Vagina (tissue), 2 donors: ENCODE data around the gene ATXN1. TPM values are rescaled to one million over a fixed set of nuclear protein-coding genes. Genes with fewer than 3 reads are reported as not detected.

Experiments used
- DNase-seq, 2 donors: peaks; one replicate each; pipeline ENCODE4 v3.0.0-alpha.2; 2017; ENCODE audit errors: extremely low spot score in 2 of 2
- H3K27ac ChIP-seq: fragments of 200-600 bp; sonication (generic); one replicate; pipeline ENCODE4 v1.5.1; 2019
- H3K27me3 ChIP-seq: fragments of 200-600 bp; sonication (generic); one replicate; pipeline ENCODE4 v1.5.1; 2019
- H3K36me3 ChIP-seq, 2 donors: fragments of 200-600 bp; sonication (generic); one replicate each; pipeline ENCODE4 v1.5.1; 2017 to 2019
- H3K4me1 ChIP-seq: fragments of 200-600 bp; sonication (generic); one replicate; pipeline ENCODE4 v1.5.1; 2019
- H3K4me3 ChIP-seq, 2 donors: fragments of 200-600 bp; sonication (generic); 1 replicate in 1 of 2; 2 replicates in 1 of 2; pipeline ENCODE4 v1.5.1; 2016 to 2019
- H3K9me3 ChIP-seq: fragments of 200-600 bp; sonication (generic); one replicate; pipeline ENCODE4 v1.5.1; 2019
- POLR2A ChIP-seq, 2 donors: fragments of 450-650 bp; IDR thresholded peaks; one replicate each; pipeline ENCODE4 v1.6.1; 2017; ENCODE audit warnings: antibody characterized with exemption in 2 of 2, mild to moderate bottlenecking in 2 of 2, moderate library complexity in 2 of 2
- POLR2AphosphoS5 ChIP-seq, 2 donors: sonication (generic); formaldehyde crosslinking; IDR thresholded peaks; one replicate each; pipeline ENCODE4 v1.9.0; 2017; ENCODE audit warnings: antibody characterized with exemption in 2 of 2, mild to moderate bottlenecking in 2 of 2, low read depth in 1 of 2; ENCODE audit not compliant: insufficient read depth in 1 of 2
- intact Hi-C: fragments of 100-400 bp; cut with DNase I; formaldehyde crosslinking; loops from one replicate; pipeline ENCODE4 v1.15.1; 2023
- total RNA-seq: library from RNA; depleted of rRNA; stranded (reverse); fragments of >200 nt; gene quantifications from one replicate; pipeline ENCODE4 v1.2.3, GENCODE V29; 2016
- TF ChIP-seq, protein P1 (sequence below), 3 experiments: fragments of 450-650 bp in 2 of 3; fragments of 200-600 bp in 1 of 3; sonication (generic) in 1 of 3; IDR thresholded peaks; one replicate each; pipeline ENCODE4 v1.5.1; 2017 to 2019; ENCODE audit warnings: antibody characterized with exemption in 3 of 3, mild to moderate bottlenecking in 2 of 3, moderate library complexity in 2 of 3

The ATXN1 gene
- total RNA-seq, 1 donor from 2014 or later = 43.2 TPM

DNA sequence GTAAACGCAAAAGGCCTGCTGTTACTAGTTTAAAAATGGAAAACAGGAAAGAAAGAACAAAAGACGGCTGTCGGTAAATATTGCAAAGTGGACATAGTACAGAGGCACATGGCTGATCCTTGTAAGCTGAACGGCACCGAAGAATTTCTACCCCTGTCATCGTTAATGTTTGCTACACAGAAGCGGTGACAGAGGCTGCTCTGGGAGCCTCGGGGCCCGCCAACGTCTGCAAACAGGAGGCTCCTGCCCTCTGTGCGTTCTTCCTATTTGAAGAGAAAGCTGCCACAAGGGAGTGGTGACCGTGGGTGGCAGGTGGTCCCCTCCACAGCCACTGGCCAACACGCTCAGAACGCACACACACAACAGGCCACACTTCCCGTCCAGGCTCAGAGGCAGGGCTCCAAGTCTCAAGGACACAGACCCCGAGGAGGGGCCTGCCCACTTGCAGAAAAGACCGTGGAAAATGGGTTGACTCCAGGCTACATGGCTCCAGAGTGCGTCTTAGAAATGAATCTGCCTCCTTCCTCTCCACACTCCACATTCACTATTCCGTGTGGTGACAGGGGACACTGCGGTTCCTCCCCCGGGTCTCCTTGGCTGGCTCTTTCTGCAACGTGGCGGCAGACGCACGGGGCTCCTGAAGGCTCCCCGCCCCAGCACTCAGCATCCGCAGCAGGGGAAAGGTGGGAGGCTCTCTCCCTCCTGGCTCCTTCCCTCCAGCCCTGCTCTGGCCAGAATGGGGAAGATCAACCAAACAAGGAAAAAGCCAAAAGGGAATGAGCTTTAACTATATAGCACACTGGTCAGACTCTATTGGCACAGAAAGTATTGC, 458.3 kb downstream of the ATXN1 start:
- no peak overlapping the region for H3K4me3 ChIP-seq
- peaks cover 0 to 18% of the 10 kb centered on the region in 2 donors for H3K36me3 ChIP-seq
- TF ChIP-seq, protein P1, sequence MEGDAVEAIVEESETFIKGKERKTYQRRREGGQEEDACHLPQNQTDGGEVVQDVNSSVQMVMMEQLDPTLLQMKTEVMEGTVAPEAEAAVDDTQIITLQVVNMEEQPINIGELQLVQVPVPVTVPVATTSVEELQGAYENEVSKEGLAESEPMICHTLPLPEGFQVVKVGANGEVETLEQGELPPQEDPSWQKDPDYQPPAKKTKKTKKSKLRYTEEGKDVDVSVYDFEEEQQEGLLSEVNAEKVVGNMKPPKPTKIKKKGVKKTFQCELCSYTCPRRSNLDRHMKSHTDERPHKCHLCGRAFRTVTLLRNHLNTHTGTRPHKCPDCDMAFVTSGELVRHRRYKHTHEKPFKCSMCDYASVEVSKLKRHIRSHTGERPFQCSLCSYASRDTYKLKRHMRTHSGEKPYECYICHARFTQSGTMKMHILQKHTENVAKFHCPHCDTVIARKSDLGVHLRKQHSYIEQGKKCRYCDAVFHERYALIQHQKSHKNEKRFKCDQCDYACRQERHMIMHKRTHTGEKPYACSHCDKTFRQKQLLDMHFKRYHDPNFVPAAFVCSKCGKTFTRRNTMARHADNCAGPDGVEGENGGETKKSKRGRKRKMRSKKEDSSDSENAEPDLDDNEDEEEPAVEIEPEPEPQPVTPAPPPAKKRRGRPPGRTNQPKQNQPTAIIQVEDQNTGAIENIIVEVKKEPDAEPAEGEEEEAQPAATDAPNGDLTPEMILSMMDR (IDR thresholded peaks at IDR 0.05) = no peak
- H3K4me1 ChIP-seq = no peaks in the 10 kb centered on the region
- no peak overlapping the region for H3K27ac ChIP-seq
- no peak for DNase-seq
- intact Hi-C loops = no loop called here
- H3K9me3 ChIP-seq = no peaks in the 10 kb centered on the region
- H3K27me3 ChIP-seq = no peaks in the 10 kb centered on the region

DNA sequence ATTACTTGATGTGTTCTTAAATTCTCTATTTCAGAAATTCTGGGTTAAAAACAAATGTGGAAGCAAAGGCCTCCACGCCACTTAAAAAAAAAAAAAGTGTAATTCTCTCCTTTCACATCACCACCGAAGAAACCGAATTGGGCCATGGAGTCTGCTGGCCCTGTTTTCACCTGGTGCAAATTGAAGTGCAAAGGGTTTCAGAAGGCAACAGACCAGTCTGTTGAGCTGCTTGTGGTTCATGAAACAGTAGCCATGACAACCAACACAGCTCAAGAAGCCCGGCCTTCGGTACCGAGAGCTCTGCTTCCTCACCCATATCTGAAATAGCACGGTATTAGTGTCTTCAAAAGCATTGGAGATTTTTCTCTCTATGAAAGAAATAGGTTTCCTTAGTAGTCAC, 459.7 kb downstream of the ATXN1 start:
- DNase-seq = no peak
- Histone ChIP-seq H3K27ac (no peak overlapping the region), H3K4me3 (no peak overlapping the region), H3K27me3 (no peaks in the 10 kb centered on the region), H3K4me1 (no peaks in the 10 kb centered on the region), H3K36me3 (peaks cover 0 to 18% of the 10 kb centered on the region in 2 donors), H3K9me3 (no peaks in the 10 kb centered on the region)
- intact Hi-C loops = no loop called here
- TF ChIP-seq POLR2A (IDR thresholded peaks at IDR 0.05) (no peak), POLR2AphosphoS5 (IDR thresholded peaks at IDR 0.05; ENCODE audit: insufficient read depth in 1 of 2, low read depth in 1 of 2) (no peak)
- TF ChIP-seq, protein P1 (IDR thresholded peaks at IDR 0.05) = no peak

DNA sequence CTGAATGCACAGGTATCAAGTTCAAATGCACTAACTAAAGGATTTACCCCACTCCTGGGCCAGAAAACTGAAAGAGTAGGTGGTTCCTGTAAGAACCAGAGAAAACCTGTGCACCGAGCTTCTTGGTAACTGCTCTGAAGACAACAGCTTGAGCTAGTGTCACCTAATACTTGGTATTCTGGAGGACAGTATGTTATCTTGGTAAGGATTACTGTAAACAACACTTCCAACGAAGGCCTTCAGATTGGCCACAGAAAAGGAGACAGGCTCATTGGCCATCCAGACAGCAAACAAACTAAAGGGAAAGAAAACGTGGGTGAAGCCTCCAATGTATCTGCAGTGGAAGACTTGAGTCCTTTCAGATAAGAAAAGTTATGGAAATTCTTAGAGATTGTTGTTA, 461.4 kb downstream of the ATXN1 start:
- Histone ChIP-seq H3K9me3 (no peaks in the 10 kb centered on the region), H3K36me3 (peaks cover 0 to 10% of the 10 kb centered on the region in 2 donors), H3K4me1 (no peaks in the 10 kb centered on the region), H3K27ac (no peak overlapping the region), H3K4me3 (no peak overlapping the region), H3K27me3 (no peaks in the 10 kb centered on the region)
- intact Hi-C loops = no loop called here
- TF ChIP-seq, protein P1 (IDR thresholded peaks at IDR 0.05) = no peak
- TF ChIP-seq POLR2A (IDR thresholded peaks at IDR 0.05) (no peak), POLR2AphosphoS5 (IDR thresholded peaks at IDR 0.05; ENCODE audit: insufficient read depth in 1 of 2, low read depth in 1 of 2) (no peak)
- no peak for DNase-seq

DNA sequence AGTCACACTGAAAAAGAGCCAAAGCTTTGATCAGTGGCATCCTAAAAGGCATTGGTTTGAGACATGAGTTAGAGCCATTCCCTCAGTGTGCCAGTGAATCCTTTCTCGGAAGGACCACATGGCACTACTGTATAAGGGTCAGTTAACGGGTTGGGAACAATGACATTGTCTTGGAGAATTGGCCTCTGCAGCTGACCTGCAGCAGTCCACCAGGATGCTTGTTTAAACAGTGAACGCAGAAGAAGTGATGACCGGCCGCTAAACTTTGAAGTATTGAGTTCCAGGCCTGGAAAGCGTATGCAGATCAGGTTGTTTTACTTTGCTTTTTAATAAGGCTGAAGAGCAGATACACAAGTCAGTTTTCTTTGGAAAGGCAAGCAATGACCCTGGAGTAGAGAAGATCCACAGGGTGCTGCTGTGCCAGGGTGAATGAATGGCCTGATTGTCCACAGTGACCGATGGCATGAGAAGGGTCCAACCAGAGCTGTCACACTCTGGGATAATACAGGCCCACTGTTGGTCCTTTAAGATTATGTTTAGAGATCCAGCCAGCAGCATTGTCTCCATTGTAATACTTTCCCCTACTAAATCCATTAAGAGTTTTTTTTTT, 465.1 kb downstream of the ATXN1 start:
- H3K4me3 ChIP-seq = no peak overlapping the region
- intact Hi-C loops = no loop called here
- TF ChIP-seq POLR2A (IDR thresholded peaks at IDR 0.05) (no peak), POLR2AphosphoS5 (IDR thresholded peaks at IDR 0.05; ENCODE audit: insufficient read depth in 1 of 2, low read depth in 1 of 2) (no peak)
- TF ChIP-seq, protein P1 (IDR thresholded peaks at IDR 0.05) = no peak
- H3K27ac ChIP-seq = no peak overlapping the region
- H3K36me3 ChIP-seq = peaks cover 0 to 1% of the 10 kb centered on the region in 2 donors
- no peaks in the 10 kb centered on the region for H3K27me3 ChIP-seq
- H3K9me3 ChIP-seq = no peaks in the 10 kb centered on the region
- no peak for DNase-seq
- H3K4me1 ChIP-seq = no peaks in the 10 kb centered on the region

DNA sequence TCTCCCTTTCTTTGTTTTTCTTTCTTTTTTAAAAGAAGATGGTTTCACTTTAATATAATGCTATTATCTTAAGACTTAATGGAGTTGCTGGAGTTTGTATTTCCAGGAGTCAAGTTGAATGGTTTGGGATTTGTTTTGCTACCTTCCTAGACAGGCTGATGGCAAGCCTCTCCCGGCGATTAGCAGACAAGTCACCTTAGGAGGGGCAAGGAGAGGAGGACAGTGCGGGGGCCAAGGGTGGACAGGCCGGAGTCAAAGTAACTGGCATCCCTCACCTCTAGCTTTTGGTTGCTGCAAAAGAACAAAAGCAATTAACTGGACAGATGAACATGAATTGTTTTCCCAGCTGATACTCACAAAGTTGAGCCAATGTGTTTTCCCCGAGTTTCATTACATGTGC, 465.8 kb downstream of the ATXN1 start:
- H3K36me3 ChIP-seq = no peaks in the 10 kb centered on the region
- H3K9me3 ChIP-seq = no peaks in the 10 kb centered on the region
- intact Hi-C loops = no loop called here
- no peak for DNase-seq
- no peak overlapping the region for H3K4me3 ChIP-seq
- H3K4me1 ChIP-seq = no peaks in the 10 kb centered on the region
- no peaks in the 10 kb centered on the region for H3K27me3 ChIP-seq
- no peak for TF ChIP-seq POLR2A (IDR thresholded peaks at IDR 0.05)
- TF ChIP-seq, protein P1 (IDR thresholded peaks at IDR 0.05) = no peak
- no peak for TF ChIP-seq POLR2AphosphoS5 (IDR thresholded peaks at IDR 0.05; ENCODE audit: insufficient read depth in 1 of 2, low read depth in 1 of 2)
- H3K27ac ChIP-seq = no peak overlapping the region
